IPS-18c (cell line): ENCODE results near the gene BANF2.

Experiments used
- H3K4me3 ChIP-seq: 2 replicates; pipeline ENCODE4 v1.7.0; 2013; ENCODE audit warnings: low read depth, mild to moderate bottlenecking, low read length, moderate library complexity; ENCODE audit not compliant: insufficient read depth
- H3K9me3 ChIP-seq: one replicate; pipeline ENCODE4 v1.6.1; 2013; ENCODE audit warnings: mild to moderate bottlenecking, low read length, moderate library complexity; ENCODE audit not compliant: control insufficient read depth, insufficient read depth

Gene BANF2

GRCh38 chr20:17738154-17738553 is 38.4 kb downstream of the BANF2 start:
- no peak overlapping the region for H3K4me3 ChIP-seq

GRCh38 chr20:17741220-17741619 is 41.5 kb downstream of the BANF2 start:
- H3K9me3 ChIP-seq = peaks cover 4% of the 10 kb centered on the region
- no peak overlapping the region for H3K4me3 ChIP-seq

More at GRCh38 chr20:17738154-17738553, 38.4 kb downstream of the BANF2 start:
- H3K9me3 ChIP-seq = peaks cover 4% of the 10 kb centered on the region

GRCh38 chr20:17742731-17743130 is 43.0 kb downstream of the BANF2 start:
- H3K4me3 ChIP-seq = no peak overlapping the region
- peaks cover 4% of the 10 kb centered on the region for H3K9me3 ChIP-seq

- H3K4me3 ChIP-seq = no peak overlapping the region
- no peaks in the 10 kb centered on the region for H3K9me3 ChIP-seq
These were observed 43.9 kb downstream of the BANF2 start for GRCh38 chr20:17743677-17744076.

DNA sequence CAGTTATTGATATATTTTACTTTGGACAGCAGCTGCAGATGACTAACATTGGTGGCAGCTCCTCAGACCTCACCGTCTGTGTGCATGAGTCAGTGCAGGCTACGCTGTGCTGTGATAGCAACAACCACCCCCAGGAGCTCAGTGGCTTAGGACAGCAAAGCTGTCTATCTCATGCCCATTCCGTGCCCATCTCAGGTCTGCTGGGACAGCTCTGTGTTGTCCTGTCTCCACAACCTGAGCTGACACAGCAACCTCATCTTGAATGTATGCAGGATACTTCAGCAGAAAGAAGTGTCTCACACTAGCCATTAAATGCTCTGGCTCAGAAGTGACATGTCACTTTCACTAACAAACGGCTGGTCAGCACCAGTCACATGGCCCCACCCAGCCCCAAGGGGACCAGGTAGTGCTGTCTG is 47.7 kb downstream of the BANF2 start:
- H3K9me3 ChIP-seq = no peaks in the 10 kb centered on the region
- no peak overlapping the region for H3K4me3 ChIP-seq

- Histone ChIP-seq H3K4me3 (no peak overlapping the region), H3K9me3 (no peaks in the 10 kb centered on the region)
These were observed 48.5 kb downstream of the BANF2 start for GRCh38 chr20:17748279-17748678.

DNA sequence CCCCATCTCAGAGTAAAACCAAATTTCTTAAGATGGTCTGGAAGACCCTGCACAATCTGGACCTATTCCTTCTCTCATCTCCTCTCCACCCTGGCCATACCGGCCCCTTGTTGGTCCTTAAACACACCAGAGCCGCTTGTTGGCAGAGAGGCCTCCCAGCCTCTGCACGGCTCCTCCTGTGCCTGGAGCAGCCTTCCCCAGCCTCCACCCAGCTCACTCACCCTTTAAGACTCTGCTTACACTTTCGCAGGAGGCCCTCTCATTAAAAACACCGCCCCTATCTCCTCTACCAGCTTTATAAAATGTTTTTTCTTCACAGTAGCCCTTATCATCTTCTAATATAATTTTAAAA is 49.8 kb downstream of the BANF2 start:
- Histone ChIP-seq H3K9me3 (no peaks in the 10 kb centered on the region), H3K4me3 (no peak overlapping the region)

DNA sequence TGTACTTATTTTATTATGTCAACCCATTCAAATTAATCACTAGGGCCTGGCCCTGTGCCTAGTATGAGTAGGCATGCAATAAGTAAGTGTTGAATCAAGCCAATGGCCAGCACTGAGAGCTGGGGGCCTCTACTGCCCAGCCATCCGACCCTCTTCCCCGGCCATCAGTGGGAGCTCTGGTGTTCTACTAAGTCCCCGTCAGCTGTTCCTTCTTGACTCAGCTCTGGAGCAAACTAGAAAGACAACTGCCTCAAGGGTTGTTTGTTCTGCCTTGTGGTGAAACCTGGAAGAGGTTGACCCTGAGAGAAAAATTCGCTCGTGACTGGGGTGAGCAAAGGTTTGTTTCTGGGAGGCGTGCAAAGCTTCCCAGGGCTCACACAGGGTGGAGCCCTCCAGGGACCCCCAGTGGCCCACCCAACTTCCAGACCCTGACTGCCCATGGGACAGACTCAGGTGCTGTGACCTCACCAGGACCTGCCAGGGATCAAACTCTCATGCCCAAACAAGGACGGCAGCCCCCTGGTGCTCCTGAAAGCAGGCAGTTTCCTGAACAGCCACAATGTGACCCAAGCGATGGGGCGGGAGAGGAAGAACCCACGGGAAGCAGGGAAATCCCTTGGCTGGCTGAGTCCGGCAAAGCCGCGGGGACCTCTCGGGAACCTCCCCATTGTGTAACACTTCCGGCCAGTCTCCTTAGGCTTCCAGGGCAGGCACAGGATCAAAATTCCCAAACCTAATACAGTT is 50.4 kb downstream of the BANF2 start:
- no peak overlapping the region for H3K4me3 ChIP-seq
- H3K9me3 ChIP-seq = no peaks in the 10 kb centered on the region

DNA sequence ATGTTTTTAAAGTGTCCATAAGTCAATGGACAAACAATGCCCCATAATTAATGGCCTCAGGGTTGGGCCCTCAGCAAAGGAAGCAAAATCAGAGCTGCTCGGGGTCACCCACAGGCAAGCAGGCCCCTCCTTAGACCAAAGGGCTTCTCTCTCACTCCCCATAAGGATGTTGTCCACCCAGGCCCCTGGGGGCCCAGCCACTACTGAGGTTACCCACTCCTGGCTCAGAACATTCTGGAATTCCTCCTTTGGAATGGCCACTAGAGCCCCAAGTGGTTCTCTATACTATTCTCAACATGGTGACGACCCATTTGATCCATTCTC is 50.9 kb downstream of the BANF2 start:
- no peak overlapping the region for H3K4me3 ChIP-seq
- no peaks in the 10 kb centered on the region for H3K9me3 ChIP-seq

DNA sequence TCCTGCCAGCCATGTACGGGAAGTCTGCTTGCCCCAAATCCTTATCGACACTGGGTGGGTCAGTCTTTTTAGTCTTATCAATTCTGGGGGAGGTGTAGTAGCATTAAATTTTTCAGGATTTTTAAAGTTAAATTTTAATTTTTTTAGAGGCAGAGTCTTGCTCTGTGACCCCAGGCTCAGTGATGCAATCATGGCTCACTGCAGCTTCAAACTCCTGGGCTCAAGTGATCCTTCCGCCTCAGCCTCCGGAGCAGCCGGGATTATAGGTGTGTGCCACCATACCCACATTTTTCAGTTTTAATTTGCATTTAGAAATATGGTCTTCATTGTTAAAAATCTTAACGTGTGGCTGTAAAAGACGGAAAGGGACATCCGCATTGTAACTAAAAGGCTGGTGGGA is 51.9 kb downstream of the BANF2 start:
- Histone ChIP-seq H3K9me3 (no peaks in the 10 kb centered on the region), H3K4me3 (no peak overlapping the region)

DNA sequence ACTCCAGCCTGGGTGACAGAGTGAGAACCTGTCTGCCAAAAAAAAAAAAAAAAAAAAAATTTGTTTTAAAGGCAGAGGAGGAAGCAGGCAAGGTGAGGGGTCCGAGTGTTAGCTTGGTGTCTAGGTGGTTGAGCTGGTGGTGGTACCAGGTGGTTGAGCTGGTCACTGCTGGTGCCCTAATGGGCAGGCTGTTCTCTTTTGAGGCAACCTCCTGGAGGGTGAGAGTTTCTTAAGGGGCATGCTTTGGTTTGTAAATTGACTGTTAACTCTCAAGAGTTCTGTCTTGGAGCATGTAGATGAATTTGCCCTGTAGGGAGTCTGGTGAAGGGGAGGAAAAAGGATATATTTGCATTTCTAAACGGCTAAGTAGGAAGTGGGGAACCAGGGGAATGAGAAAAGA is 52.7 kb downstream of the BANF2 start:
- H3K9me3 ChIP-seq = no peaks in the 10 kb centered on the region
- H3K4me3 ChIP-seq = no peak overlapping the region

DNA sequence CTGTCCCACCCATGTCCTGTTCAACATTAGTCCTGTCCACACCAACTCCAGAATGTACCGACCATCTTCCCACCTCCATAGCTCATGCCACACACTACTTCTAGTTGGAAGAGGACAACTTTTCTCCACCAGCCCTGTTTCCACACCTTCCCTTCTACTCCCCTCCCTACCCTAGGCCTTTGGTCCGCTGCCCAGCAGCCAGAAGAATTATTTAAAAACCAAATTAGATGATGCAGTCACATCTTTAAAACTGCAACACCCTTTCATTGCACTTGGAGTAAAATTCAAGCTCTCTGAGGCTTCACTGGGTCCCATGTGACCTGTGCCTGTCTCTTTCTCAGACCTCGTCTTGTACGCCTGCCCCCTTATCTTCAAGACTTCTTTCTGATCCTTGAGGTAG is 53.8 kb downstream of the BANF2 start:
- no peak overlapping the region for H3K4me3 ChIP-seq
- peaks cover 3% of the 10 kb centered on the region for H3K9me3 ChIP-seq

- Histone ChIP-seq H3K4me3 (no peak overlapping the region), H3K9me3 (peaks cover 7% of the 10 kb centered on the region)
These were observed 56.8 kb downstream of the BANF2 start for GRCh38 chr20:17756529-17756928.

DNA sequence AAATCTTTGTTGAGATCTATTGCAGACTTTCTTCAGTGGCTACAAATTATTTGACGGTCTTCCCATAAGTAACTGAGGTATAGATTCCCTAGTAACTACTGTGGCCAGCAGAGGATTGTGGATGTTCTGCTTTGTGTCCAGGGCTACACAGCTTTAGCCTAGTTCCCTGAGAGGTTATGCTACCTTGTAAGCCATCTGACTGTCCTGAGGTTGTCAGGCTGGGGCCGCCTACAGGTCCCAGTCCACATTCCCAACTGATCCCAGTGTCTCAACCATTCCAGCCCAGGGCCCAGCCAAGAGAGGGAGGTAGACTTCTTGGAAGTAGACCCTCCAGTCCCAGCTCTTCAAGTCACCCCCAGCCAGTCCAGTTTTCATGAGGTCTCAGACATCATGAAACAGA is 57.7 kb downstream of the BANF2 start:
- Histone ChIP-seq H3K9me3 (peaks cover 7% of the 10 kb centered on the region), H3K4me3 (no peak overlapping the region)

DNA sequence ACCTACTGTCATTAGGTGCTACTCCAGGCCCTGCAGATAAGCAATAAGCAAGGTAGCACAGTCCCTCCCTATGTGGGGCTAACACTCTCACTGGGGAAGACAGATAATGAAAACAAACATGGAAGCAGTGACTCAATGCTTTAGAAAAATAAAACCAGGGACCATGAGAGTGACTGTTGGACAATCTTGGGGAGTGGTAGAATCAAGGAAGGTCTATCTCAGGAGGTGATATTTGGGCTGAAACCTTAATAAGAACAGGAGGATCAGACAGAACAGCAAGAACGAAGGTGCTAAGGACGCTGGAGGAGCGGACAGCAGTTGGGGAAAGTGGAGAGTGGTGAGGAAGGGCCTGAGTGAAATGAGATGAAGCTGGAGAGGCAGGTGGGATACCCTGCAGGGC is 58.2 kb downstream of the BANF2 start:
- no peak overlapping the region for H3K4me3 ChIP-seq

GRCh38 chr20:17758512-17758911 is 58.7 kb downstream of the BANF2 start:
- H3K9me3 ChIP-seq = peaks cover 7% of the 10 kb centered on the region

More for the DNA sequence above, 58.2 kb downstream of the BANF2 start:
- H3K9me3 ChIP-seq = peaks cover 7% of the 10 kb centered on the region

GRCh38 chr20:17759449-17759848 is 59.7 kb downstream of the BANF2 start:
- no peak overlapping the region for H3K4me3 ChIP-seq
- H3K9me3 ChIP-seq = peaks cover 7% of the 10 kb centered on the region

More at GRCh38 chr20:17758512-17758911, 58.7 kb downstream of the BANF2 start:
- H3K4me3 ChIP-seq = no peak overlapping the region

GRCh38 chr20:17761604-17762003 is 61.8 kb downstream of the BANF2 start:
- H3K9me3 ChIP-seq = peaks cover 7% of the 10 kb centered on the region
- no peak overlapping the region for H3K4me3 ChIP-seq

- Histone ChIP-seq H3K4me3 (no peak overlapping the region), H3K9me3 (peaks cover 7% of the 10 kb centered on the region)
These were observed 62.6 kb downstream of the BANF2 start for GRCh38 chr20:17762243-17762872.
